AG09309 (cell line): ENCODE measurements around the gene CDH16.
"Not testable (repeated sequence)": the region's sequence is repeated elsewhere in the genome, so short reads cannot be mapped to it uniquely, and the experiment has no call there.

Source experiments
- DNase-seq: peaks from one replicate; pipeline ENCODE4 v3.0.0-alpha.2; 2010; ENCODE audit warnings: low read depth
- H3K4me3 ChIP-seq: 2 replicates; pipeline ENCODE4 v1.5.1; 2011; ENCODE audit warnings: mild to moderate bottlenecking, low read depth, low read length, moderate library complexity; ENCODE audit not compliant: control insufficient read depth
- TF ChIP-seq, protein P1 (sequence below): IDR thresholded peaks from 2 replicates; pipeline ENCODE4 v1.5.1; 2011; ENCODE audit warnings: mild to moderate bottlenecking, low read depth, low read length, inconsistent platforms; ENCODE audit not compliant: insufficient read depth, control insufficient read depth; ENCODE audit errors: missing control alignments

The CDH16 gene

DNA sequence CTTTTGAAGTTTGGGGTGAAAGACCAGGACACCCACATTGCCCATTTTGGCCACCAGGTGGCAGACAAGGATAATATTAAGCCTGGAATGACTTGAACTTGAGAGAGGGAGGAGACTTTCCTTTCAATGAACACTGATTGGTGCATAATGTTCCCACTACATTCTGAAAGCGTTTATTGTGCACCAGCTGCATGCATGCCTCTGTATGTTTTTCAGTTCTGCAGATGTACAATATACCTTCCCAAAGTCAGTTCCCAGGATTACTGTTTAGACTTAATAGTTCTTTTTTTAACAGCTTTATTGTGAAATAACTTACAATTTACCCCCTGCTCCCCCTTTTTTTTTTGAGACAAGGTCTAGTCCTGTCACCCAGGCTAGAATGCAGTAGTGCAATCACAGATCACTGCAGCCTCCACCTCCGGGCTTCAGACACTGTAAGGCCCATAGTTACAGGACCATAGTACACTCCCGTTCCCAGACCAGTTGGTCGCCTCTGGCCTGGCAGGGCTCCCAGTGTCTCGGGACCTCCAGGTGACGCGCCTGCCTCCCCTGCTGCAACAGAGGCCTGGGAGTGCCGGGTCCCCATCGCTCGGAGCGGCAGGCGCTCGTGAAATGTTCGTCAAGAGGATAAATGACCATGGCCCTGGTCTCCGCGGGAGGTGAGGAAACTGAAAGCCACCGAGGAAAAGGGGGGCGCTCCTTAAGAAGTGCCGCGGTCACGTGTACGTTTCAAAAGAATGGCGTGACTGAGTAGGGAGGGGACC, 28.8 kb upstream of the CDH16 start:
- H3K4me3 ChIP-seq, result peak overlapping the region; percentile 50
- TF ChIP-seq, protein P1, sequence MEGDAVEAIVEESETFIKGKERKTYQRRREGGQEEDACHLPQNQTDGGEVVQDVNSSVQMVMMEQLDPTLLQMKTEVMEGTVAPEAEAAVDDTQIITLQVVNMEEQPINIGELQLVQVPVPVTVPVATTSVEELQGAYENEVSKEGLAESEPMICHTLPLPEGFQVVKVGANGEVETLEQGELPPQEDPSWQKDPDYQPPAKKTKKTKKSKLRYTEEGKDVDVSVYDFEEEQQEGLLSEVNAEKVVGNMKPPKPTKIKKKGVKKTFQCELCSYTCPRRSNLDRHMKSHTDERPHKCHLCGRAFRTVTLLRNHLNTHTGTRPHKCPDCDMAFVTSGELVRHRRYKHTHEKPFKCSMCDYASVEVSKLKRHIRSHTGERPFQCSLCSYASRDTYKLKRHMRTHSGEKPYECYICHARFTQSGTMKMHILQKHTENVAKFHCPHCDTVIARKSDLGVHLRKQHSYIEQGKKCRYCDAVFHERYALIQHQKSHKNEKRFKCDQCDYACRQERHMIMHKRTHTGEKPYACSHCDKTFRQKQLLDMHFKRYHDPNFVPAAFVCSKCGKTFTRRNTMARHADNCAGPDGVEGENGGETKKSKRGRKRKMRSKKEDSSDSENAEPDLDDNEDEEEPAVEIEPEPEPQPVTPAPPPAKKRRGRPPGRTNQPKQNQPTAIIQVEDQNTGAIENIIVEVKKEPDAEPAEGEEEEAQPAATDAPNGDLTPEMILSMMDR, result peak; percentile 82
- peak; percentile 53 for DNase-seq

DNA sequence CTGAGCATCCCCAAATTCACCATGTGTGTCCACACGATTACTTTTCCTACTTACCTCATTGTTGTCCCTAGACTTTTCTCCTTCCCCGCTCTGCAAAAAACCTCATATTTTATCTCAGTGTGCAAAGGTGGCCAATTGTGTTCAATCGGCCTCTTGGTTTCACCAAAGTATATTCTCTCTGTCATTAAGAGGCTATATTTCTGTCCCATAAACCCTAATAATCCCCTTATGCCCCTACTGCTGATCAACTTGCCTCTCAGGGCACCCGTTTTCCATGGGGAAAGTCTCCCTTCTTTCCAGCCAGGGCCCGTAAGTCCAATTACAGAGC, 28.3 kb upstream of the CDH16 start:
- TF ChIP-seq, protein P1, result no peak

DNA sequence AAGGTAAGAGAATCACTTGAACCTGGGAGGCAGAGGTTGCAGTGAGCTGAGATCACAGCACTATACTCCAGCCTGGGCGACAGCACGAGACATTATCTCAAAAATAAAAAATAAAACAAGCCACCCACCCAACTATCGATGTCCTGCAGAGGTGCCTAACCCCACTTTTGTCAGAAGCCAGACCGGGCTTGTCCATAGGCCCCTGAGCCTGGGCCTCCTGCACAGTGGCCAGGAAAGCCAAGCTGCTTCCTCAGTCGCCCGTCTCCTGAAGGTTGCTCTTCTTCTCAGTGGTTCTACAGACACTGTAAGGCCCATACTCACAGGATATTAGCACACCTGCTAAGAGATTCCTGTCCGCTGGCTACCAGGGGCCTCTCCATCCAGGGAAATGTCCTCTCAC, 27.9 kb upstream of the CDH16 start:
- TF ChIP-seq, protein P1, result no peak
- DNase-seq, result no peak
- no peak overlapping the region for H3K4me3 ChIP-seq

More for the DNA sequence above, 28.3 kb upstream of the CDH16 start:
- no peak overlapping the region for H3K4me3 ChIP-seq
- DNase-seq, result no peak

DNA sequence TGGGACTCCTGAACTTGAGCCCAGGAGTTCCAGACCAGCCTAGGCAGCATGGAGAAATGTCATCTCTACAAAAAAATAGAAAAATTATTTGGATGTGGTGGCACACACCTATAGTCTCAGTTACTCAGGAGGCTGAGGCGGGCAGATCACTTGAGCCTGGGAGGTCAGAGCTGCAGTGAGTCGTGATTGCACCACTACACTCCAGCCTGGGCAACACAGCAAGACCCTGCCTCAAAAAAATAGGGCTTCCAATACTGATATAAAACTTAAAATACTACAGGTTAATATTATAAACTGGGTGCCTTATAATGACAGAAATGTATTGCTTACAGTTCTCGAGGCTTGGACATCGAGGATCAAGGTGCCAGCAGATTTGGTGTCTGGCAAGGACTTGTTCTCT, 27.3 kb upstream of the CDH16 start:
- DNase-seq, result no peak
- TF ChIP-seq, protein P1, result no peak
- no peak overlapping the region for H3K4me3 ChIP-seq

DNA sequence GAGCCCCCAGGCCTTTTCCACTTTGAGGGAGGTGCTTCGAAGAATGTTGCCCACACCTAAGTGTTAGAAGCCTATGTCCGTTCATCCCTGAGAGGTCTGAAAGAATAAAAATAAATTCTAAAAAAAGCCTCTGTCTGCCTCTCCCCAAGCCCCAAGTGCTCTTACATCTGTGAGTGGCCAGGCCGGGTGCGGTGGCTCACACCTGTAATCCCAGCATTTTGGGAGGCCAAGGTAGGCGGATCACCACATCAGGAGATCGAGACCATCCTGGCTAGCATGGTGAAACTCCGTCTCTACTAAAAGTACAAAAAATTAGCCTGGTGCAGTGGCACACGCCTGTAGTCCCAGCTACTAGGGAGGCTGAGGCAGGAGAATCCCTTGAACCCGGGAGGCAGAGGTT, 26.3 kb upstream of the CDH16 start:
- H3K4me3 ChIP-seq, DNase-seq: not testable (repeated sequence)

DNA sequence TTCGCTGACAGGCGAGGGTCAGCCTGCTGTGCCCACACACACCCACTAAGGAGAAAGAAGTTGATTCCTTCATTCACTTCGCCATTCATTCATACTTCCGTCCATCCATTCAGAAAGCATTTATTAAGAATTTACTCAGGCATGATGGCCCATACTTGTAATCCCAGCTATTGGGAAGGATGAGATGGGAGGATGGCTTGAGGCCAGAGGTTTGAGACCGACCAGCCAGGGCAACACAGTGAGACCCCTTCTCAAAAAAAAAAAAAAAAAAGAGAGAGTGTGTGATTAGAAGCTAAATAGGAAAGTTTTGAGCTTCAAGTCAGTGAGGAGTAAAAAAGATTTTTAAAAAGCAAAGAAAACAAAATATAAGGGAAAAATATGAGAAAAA, 25.4 kb upstream of the CDH16 start:
- TF ChIP-seq, protein P1, result no peak
- no peak for DNase-seq
- H3K4me3 ChIP-seq, result no peak overlapping the region

DNA sequence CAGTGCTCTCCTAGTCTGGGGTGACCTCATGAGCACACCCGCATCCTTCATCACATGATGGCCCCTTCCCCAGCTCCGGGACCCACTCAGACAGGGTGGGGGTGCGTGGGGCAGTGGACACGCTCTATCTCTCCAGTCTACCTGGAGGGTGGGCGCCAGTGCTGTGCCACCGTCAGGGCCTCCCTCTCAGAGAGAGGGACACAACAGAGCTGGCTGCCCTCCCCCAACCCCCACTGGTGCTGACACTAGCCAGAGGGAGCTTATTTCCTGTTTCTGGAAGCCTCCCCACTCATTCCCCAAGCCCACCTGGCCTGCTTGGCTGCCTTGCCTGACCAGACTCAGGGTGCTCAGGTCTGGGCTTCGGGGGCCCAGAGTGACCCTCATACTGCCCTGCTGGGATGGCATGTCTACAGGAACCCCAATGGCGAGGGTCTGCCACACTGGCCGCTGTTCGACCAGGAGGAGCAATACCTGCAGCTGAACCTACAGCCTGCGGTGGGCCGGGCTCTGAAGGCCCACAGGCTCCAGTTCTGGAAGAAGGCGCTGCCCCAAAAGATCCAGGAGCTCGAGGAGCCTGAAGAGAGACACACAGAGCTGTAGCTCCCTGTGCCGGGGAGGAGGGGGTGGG, 24.9 kb upstream of the CDH16 start:
- H3K4me3 ChIP-seq, result no peak overlapping the region
- DNase-seq, result no peak
- TF ChIP-seq, protein P1, result no peak
